GM12875 (cell line): ENCODE data around the gene ARMC3.
"Not testable (repeated sequence)": the region's sequence is repeated elsewhere in the genome, so short reads cannot be mapped to it uniquely, and the experiment has no call there.

ENCODE experiments used
- H3K4me3 ChIP-seq: one replicate; pipeline ENCODE4 v1.5.1; 2011; ENCODE audit warnings: low read depth, low read length, control low read depth
- TF ChIP-seq, protein P1 (sequence below): IDR thresholded peaks from 2 replicates; pipeline ENCODE4 v1.5.1; 2011; ENCODE audit warnings: low read depth, mild to moderate bottlenecking, control low read depth, inconsistent platforms, low read length, moderate library complexity, borderline replicate concordance; ENCODE audit not compliant: insufficient read depth

The ARMC3 gene

DNA sequence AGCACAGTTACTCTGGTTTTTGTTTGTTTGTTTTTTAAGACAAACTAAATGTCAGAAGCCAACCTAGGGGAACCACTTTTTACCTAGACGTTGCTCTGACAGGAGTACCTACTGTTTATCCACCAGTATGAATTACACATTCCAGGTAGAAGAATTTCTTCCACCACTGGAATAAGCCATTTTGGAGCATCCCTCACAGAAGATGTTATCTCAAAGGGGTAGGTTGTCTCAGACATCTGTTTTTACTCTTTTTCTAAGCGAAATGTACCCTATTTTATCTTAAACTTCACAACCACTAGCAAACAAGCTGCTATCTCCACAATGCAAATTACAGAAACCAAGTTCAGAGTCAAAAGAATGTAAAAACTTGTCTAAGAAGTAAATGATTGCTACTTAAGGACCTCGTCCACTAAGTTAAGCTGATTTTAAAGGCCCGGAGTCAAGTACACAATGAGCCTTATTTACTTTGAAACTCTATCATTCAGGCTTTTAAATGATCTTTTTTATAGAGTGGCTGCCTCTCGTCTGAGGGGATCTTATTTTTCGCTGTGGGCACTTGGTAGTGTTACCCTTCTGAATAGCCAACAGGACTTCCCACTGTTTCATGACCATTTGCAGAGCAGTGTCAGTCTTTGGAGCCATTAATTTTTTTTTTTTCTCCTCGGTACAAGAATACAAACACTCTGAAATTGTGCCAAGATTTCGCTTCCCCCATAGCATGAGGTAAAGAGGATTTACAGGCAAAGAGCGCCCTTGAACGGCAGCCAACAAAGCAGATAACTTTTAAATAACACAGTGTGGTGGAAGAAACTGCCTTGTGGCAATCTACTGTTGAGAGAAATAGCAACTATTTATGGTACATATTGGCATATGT lies 15.7 kb upstream of the ARMC3 start:
- TF ChIP-seq, protein P1, sequence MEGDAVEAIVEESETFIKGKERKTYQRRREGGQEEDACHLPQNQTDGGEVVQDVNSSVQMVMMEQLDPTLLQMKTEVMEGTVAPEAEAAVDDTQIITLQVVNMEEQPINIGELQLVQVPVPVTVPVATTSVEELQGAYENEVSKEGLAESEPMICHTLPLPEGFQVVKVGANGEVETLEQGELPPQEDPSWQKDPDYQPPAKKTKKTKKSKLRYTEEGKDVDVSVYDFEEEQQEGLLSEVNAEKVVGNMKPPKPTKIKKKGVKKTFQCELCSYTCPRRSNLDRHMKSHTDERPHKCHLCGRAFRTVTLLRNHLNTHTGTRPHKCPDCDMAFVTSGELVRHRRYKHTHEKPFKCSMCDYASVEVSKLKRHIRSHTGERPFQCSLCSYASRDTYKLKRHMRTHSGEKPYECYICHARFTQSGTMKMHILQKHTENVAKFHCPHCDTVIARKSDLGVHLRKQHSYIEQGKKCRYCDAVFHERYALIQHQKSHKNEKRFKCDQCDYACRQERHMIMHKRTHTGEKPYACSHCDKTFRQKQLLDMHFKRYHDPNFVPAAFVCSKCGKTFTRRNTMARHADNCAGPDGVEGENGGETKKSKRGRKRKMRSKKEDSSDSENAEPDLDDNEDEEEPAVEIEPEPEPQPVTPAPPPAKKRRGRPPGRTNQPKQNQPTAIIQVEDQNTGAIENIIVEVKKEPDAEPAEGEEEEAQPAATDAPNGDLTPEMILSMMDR, result no peak
- H3K4me3 ChIP-seq, result no peak overlapping the region

DNA sequence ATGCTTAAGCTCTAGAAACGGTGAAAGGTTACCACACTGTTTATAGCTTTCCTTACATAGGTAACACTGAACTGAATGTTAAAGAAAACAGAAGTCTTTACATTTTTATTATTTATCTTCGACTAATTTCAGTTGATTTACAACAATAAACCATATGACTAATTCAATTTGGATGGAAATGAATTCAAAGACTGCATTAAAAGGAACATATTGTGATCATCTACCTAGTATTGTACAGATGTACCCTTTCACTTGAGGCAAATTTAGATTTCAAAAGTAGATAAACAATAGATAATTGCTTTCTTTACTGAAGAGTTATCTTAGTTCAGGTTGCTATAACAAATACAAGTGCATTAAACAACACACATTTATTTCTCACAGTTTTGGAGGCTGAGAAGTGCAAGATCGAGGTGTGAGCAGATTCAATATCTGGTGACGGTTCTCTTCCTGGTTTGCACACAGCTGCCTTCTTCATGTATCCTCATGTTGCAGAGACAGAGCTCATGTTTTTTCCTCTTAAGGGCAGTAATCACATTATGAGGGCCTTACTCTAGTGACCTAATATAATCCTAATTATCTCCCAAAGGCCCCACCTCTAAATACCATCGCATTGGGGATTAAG lies 15.0 kb upstream of the ARMC3 start:
- no peak overlapping the region for H3K4me3 ChIP-seq
- TF ChIP-seq, protein P1, result no peak

DNA sequence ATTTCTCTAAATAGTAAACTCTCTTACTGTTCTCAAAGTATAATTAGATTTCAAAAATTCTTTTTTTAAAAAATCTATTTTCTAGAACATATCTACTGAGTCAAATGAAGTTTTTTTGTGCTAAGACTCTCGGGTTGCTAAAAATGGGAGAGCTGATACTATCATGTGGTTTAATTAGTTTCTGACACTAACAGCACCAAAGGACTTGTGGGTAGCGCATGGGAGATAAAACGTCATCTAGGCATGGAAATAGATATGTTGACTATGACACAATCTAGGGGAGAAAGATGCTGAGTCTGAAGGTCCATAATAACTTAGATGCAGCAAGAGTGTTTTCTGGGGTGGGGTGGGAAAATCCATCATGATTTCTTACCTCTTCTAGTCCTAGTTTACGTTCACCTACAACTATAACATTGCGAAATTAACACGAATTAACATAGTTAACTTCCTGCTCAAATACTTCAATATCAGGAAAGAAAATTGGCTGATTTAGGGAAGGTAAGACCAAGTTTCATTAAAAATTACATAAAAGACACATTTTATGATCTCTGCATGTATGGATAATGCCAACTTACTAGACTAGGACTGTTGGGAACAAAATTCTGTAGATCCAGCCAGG lies 14.3 kb upstream of the ARMC3 start:
- TF ChIP-seq, protein P1, result no peak
- no peak overlapping the region for H3K4me3 ChIP-seq

DNA sequence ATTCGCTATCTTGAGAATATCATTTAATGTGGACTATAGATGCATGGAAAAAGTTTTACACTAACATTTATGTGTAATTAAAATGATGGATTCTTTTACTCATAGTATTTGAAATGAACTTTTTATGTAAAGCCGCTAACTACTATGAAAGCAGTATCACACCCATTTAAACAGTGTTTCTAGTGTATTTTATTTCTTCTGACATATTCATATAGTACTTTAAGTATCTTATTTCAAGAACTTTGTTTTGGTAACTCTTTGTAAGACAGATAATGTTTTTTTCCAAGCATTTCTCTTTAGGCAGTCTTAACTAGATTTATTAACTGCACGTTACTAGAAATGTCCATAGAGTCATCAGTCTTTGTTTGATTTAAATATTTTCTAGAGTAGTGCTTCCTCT lies 12.5 kb upstream of the ARMC3 start:
- H3K4me3 ChIP-seq, result no peak overlapping the region
- TF ChIP-seq, protein P1, result no peak

DNA sequence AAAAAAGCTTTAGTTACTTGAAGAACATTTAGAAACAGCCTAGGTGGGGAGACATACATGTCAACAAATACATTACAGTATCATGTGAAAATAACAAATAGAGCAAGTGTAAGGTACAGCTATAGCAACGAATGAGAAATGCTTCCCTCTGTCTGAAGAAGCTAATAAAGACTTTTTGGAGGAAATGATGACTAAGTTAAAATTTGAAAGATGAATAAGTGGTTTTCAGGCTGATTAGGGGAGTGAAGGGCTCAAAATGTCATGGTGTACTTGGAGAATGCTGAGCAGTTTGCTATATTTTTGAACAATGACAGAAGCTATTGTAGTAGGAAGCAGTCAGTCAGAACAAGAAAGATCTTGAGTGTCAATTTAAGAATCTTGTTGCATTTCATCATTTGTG lies 2.8 kb upstream of the ARMC3 start:
- TF ChIP-seq, protein P1, result no peak
- no peak overlapping the region for H3K4me3 ChIP-seq

DNA sequence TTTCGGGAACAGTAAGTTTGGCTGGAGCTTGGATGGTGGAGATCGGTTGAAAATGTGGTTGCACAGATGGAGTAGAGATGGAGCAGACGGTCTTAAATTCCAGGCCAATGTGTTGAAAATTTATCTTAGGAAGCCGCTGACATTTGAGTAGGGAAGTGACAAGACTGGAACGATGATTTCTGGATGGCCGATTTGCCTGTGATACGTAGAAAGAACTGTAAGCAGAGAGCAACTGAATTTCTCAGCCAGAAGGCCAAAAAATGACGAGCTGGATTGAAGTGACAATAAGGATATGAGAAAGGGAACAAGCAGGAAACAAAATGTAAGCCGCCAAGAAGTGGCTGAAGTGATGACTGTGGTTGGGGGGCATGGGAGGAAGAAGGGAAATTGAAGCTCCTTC lies 687 bp upstream of the ARMC3 start:
- peak overlapping the region; percentile 50 for H3K4me3 ChIP-seq
- TF ChIP-seq, protein P1, result no peak

DNA sequence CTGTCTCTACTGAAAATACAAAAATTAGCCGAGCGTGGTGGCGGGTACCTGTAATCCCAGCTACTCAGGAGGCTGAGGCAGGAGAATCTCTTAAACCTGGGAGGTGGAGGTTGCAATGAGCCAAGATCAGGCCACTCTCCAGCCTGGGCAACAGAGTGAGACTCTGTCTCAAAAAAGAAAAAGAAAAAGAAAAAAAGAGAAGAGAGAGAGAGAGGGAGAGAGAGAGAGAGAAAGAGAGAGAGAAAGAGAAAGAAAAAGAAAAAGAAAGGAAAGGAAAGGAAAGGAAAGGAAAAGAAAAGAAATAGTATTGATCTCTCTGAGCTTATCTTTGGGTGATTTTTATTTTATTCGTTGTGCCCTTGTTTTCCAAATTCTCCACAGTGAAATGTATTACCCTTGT lies 1.2 kb downstream of the ARMC3 start:
- not testable (repeated sequence) for H3K4me3 ChIP-seq
